ENCODE measurements around the gene CNDP2.

The CNDP2 gene

GRCh38 chr18:74501386-74501785 lies 5.2 kb downstream of the CNDP2 start:
- DNase-seq (ENCODE audit: low read depth): no peak

- DNase-seq (ENCODE audit: low read depth): no peak
Measured at GRCh38 chr18:74503137-74503536, 7.0 kb downstream of the CNDP2 start.

- DNase-seq (ENCODE audit: low read depth): no peak
Measured at GRCh38 chr18:74505776-74506175, 9.6 kb downstream of the CNDP2 start.

GRCh38 chr18:74506448-74507084 lies 10.4 kb downstream of the CNDP2 start:
- DNase-seq (ENCODE audit: low read depth): no peak

- no peak for DNase-seq (ENCODE audit: low read depth)
Measured at GRCh38 chr18:74507097-74507881, 11.1 kb downstream of the CNDP2 start.

- no peak for DNase-seq (ENCODE audit: low read depth)
Measured at GRCh38 chr18:74507927-74508326, 11.8 kb downstream of the CNDP2 start.

GRCh38 chr18:74508366-74508765 lies 12.2 kb downstream of the CNDP2 start:
- DNase-seq (ENCODE audit: low read depth): no peak

- no peak for DNase-seq (ENCODE audit: low read depth)
Measured at GRCh38 chr18:74508821-74509225, 12.7 kb downstream of the CNDP2 start.

GRCh38 chr18:74509856-74510769 lies 13.9 kb downstream of the CNDP2 start:
- DNase-seq (ENCODE audit: low read depth): no peak

- no peak for DNase-seq (ENCODE audit: low read depth)
Measured at GRCh38 chr18:74510770-74511095, 14.6 kb downstream of the CNDP2 start.

- DNase-seq (ENCODE audit: low read depth): no peak
Measured at GRCh38 chr18:74511823-74512222, 15.7 kb downstream of the CNDP2 start.

- DNase-seq (ENCODE audit: low read depth): no peak
Measured at GRCh38 chr18:74512321-74513053, 16.3 kb downstream of the CNDP2 start.

- no peak for DNase-seq (ENCODE audit: low read depth)
Measured at GRCh38 chr18:74513149-74513882, 17.2 kb downstream of the CNDP2 start.

GRCh38 chr18:74513883-74514205 lies 17.7 kb downstream of the CNDP2 start:
- DNase-seq (ENCODE audit: low read depth): no peak

- no peak for DNase-seq (ENCODE audit: low read depth)
Measured at GRCh38 chr18:74514860-74515495, 18.8 kb downstream of the CNDP2 start.

GRCh38 chr18:74515620-74516231 lies 19.6 kb downstream of the CNDP2 start:
- no peak for DNase-seq (ENCODE audit: low read depth)

GRCh38 chr18:74516271-74517235 lies 20.4 kb downstream of the CNDP2 start:
- DNase-seq (ENCODE audit: low read depth): no peak

- DNase-seq (ENCODE audit: low read depth): no peak
Measured at GRCh38 chr18:74517236-74517630, 21.1 kb downstream of the CNDP2 start.
